DMS153 treated with DMSO at 0.1 percent for 48 hours (cell line): ENCODE measurements around the gene TMEM37.
A peak's percentile ranks its signal among the peaks of the same experiment; 100 is the strongest.

Experiments used
- DNase-seq: peaks from one replicate; lab custom pipeline; 2025; ENCODE audit not compliant: unreplicated experiment; lab: John Stamatoyannopoulos, UW

TMEM37 gene

GRCh38 chr2:119476301-119477112 lies 44.9 kb downstream of the TMEM37 start:
- peak; percentile 54 for DNase-seq

GRCh38 chr2:119477113-119477505 lies 45.5 kb downstream of the TMEM37 start:
- no peak for DNase-seq

GRCh38 chr2:119478188-119478977 lies 46.7 kb downstream of the TMEM37 start:
- no peak for DNase-seq

- DNase-seq = no peak
These were observed 47.3 kb downstream of the TMEM37 start for GRCh38 chr2:119478978-119479295.

GRCh38 chr2:119480184-119480583 lies 48.5 kb downstream of the TMEM37 start:
- no peak for DNase-seq

GRCh38 chr2:119480718-119481142 lies 49.1 kb downstream of the TMEM37 start:
- DNase-seq = no peak

GRCh38 chr2:119481501-119482455 lies 50.1 kb downstream of the TMEM37 start:
- DNase-seq = no peak

- no peak for DNase-seq
These were observed 51.1 kb downstream of the TMEM37 start for GRCh38 chr2:119482481-119483394.

- no peak for DNase-seq
These were observed 51.7 kb downstream of the TMEM37 start for GRCh38 chr2:119483395-119483753.

GRCh38 chr2:119483896-119484718 lies 52.5 kb downstream of the TMEM37 start:
- DNase-seq = no peak

GRCh38 chr2:119484834-119485233 lies 53.2 kb downstream of the TMEM37 start:
- no peak for DNase-seq

- DNase-seq = no peak
These were observed 53.9 kb downstream of the TMEM37 start for GRCh38 chr2:119485336-119486110.

GRCh38 chr2:119486196-119486827 lies 54.7 kb downstream of the TMEM37 start:
- DNase-seq = no peak

- DNase-seq = no peak
These were observed 55.2 kb downstream of the TMEM37 start for GRCh38 chr2:119486886-119487285.

- DNase-seq = no peak
These were observed 56.0 kb downstream of the TMEM37 start for GRCh38 chr2:119487434-119488244.
